ENCODE data around the gene TTC7B.
A peak's percentile ranks its signal among the peaks of the same experiment; 100 is the strongest.
"Not testable (repeated sequence)": the region's sequence is repeated elsewhere in the genome, so short reads cannot be mapped to it uniquely, and the experiment has no call there.

Gene TTC7B

DNA sequence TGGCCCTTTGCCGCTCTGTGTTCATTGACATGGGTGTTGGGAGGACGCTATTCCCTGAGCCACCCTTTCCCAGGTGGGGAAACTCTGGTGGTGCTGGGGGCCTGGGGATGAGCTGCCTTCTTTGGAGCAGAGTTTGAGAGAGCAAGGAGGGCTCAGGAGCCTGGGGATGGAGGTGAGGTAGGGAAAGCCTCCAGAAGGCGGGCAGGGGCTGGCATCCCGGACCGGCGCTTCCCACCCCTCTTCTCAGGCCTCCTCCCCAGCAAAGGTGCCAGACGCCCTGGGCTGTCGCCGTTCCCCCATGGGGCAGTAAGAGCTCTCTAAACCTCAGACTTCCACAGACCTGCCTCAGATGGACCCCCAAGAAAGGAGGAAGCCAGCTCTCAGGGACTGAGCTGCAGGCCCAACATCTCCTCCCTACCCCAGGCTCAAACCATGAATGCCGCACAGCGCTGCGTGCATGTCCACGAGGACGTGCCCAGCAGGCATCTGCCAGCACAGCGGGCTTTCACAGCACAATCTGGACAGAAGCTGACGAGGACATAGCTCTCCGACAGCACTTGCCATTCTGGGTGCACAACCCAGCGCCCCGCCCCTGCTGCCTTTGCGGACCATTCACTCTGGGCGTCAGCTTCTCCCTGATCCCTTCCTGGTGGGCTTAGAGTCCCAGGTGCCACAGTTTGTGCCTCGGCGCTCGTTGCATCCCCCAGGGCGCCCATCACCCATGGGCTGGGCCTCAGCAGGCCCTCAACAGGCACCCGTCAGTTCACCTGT is 14.9 kb upstream of the TTC7B start:
- DNase-seq (ENCODE audit: low read depth, low spot score), result no peak

DNA sequence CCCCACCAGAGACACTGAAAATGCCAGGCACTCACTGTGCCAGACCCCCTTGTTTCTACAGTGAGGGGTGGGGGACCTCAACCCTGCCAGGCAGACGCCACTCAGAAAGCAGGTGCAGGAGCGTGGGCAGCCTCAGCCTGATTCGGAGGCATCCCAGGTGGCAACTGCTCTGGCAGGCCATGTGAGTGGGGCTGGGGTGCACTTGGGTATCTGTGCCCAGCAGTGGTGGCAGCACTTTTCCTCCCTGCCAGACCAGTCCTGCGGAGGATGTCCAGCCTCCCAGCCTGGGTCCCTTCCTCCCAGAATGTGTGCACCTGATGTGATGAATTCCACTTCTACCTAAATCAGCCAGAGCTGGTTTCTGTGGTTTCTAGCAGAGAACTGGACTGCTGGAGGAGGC is 13.4 kb upstream of the TTC7B start:
- DNase-seq (ENCODE audit: low read depth, low spot score), result no peak

DNA sequence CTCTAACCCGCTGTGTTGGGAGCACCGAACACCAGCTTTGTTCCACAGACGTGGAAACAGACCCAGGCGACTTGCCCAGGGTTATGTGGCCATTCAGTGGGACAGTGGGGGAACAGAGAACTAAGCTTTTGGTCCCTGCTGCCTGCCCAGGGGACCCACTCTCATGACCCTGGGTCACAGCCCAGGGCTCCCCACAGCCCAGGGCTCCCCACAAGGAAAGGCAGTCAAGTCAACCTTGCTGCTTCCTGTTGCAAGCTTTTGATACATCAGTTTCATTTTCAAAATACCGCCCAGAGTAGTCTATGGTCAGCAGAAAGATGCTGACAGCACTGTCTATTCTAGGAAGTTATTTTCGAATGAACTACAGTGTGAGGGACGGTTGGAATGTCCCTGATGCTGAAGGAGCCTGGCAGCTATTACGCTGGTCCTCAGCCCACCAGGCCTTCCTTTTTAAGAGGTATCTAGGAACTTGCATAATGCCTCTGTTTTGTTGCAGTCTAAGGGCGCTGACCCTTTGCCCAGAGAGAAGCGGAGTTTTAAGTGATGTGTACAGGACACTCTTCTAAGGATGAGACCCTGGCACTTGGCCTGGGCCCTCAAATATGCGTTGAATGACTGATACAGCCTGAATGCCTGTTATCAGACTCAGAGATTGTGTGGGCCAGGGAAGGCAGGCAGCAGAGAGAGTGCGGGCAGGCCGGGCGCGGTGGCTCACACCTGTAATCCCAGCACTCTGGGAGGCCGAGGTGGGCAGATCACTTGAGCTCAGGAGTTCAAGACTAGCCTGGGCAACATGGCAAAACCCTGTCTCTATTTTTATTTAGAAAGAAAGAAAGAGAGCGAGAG is 12.6 kb upstream of the TTC7B start:
- no peak for DNase-seq (ENCODE audit: low read depth, low spot score)

DNA sequence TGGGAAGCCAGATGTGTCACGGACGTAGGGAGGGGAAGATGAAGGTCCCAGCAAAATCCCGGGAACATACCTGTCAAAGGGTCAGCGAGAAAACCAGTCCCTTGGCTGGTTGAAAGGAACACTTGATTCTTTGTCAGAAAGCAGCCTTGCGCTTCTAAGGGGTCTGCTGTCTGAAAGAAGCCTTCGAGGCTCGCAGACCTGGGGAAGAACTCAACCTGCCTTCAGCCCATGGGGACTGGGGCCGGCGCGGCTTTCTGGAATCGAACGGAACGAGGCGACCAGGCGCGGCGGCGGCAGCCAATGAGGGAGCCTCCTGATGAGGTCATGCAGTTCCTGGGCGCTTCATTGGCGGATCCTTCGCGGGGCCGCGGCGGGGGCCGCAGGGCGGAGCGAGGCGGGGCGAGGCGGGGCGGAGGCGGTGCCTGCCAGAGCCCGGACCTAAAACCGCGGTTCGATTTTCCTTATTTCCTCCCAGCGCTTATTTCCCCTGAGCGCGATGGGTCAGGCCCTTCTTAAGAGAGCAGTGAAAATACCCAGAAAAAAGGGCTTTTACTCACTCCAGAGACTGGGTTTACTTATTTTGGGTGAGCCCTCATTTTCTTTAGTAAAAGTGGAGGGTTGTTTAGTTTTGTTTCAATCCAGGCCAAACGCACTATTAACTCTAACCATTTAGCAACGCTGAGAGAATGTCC is 11.8 kb upstream of the TTC7B start:
- peak; percentile 47 for DNase-seq (ENCODE audit: low read depth, low spot score)

DNA sequence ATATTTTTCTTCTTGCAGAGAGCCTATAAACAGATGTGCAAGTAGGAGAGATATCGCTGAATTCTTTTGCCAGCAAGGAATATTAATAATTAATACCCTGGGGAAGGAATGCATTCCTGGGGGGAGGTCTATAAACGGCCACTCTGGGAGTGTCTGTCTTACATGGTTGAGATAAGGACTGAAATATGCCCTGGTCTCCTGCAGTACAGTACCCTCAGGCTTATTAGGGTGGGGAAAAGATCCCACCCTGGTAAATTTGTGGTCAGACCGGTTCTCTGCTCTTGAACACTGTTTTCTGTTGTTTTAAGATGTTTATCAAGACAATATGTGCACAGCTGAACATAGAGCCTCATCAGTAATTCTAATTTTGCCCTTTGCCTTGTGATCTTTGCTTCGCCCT is 7.3 kb upstream of the TTC7B start:
- not testable (repeated sequence) for DNase-seq (ENCODE audit: low read depth, low spot score)

DNA sequence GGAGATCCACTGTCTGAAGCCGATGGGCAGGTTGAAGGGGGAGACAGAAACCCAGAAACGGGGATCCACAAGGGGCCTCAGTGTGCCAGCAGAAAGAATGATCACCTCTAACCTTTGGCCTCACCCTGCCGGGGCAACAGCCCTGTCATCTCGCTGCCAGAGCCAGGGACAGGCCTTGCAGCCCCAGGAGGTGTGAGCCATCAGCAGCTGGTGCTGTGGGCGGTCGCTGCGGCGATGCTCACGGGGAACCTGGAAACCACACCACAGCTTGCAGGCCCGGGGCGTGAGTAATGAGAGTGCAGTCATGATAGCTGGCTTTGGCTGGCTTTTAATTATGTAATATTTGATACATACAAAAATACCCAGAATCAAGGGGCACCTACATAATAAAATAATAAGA is 4.7 kb upstream of the TTC7B start:
- DNase-seq (ENCODE audit: low read depth, low spot score), result no peak

DNA sequence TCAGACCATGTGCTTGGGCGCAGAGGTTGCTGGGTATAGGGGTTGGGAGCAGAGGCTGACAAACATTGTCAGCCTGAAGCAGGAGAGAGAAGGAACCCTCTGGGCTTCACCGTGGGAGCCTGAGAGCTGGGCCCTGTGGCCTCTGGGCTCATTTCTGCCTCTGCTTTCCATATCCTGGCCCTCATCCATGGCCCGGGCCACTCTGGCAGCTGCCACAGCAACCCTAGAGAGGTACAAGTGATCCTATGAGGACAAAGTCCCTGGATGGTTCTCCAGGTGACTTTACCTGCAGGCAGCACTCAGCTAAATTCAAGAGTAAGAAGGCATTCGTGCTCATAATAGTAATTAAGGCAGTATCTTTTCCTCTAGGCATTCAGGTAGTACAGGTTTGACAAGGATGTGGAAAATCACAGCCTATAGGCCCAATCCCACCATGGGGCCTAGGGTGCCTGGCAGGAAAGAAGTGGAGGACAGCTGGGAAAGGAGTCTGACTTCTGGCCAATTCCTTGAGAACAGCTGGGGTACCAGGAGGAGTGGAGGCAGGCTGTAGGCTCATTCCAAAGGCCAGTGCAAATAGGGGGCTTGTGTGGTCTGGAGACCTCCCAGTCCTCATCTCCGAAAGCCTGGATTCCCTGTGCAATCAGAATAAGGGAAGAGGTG is 3.6 kb upstream of the TTC7B start:
- no peak for DNase-seq (ENCODE audit: low read depth, low spot score)

DNA sequence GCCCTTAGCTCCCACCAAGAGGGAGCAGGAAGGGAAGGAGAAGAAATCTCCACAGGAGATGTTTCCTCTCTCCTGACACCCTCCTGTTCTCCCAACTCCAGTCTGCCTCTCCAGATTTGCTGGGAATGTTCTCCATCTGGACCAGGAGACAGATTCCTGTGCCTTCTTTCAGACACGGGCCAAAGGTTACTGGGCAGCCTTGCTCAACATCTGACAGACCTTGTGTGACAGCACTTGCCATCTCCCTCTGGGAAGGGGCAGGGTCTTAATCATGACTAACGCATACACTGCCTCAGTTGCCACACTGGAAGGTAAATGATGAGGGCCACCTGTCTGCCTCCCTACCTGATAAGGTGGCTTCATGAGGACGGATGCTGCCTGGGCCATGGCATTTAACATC is 2.5 kb upstream of the TTC7B start:
- DNase-seq (ENCODE audit: low read depth, low spot score), result no peak

DNA sequence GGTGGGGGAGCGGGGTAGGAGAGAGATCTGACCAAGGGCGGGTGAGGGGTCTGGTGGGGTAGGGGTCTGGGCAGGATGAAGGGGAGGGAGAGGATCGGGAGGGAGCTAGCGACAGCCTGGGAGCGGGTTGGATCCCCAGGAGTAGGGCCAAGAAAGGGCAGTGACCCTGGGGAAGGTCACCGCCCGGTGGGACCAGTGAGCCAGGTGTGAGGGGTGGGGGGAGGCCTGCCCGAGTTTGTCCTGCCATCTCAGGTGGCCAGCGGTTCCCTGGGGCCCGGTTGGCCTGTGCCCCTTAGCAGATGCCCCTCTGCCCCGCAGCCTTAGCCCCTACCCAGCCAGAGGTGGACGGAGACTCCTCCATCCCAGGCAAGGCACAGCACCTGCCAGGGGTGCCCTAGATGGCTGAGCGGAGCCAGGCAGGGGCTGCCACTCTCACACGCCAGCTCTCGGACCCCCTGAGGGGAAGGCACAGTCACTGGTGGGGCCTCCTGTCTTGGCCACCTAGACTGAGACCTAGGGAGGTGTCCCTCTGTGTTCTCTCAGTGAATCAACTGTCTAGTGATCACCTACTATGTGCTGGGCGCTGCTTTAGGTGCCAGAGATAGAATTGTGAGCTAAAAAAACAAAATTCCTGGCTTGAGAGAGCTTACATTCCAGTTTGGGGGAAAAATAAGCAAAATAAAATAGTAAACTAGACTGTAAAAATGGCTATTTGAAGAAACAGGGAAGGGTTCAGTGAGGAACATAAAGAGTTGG is 629 bp upstream of the TTC7B start:
- DNase-seq (ENCODE audit: low read depth, low spot score), result no peak

DNA sequence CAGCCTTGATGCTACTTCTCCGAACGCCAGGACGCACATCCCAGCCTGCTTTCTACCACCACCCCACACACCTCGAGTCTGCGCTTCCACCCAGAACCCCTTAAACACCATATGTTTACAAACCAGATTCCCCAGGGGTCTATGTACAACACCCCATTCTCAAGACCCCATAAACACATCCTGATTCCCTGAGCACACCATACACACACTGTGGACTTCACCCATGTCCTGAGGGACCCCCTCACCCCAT is 733 bp downstream of the TTC7B start:
- no peak for DNase-seq (ENCODE audit: low read depth, low spot score)

DNA sequence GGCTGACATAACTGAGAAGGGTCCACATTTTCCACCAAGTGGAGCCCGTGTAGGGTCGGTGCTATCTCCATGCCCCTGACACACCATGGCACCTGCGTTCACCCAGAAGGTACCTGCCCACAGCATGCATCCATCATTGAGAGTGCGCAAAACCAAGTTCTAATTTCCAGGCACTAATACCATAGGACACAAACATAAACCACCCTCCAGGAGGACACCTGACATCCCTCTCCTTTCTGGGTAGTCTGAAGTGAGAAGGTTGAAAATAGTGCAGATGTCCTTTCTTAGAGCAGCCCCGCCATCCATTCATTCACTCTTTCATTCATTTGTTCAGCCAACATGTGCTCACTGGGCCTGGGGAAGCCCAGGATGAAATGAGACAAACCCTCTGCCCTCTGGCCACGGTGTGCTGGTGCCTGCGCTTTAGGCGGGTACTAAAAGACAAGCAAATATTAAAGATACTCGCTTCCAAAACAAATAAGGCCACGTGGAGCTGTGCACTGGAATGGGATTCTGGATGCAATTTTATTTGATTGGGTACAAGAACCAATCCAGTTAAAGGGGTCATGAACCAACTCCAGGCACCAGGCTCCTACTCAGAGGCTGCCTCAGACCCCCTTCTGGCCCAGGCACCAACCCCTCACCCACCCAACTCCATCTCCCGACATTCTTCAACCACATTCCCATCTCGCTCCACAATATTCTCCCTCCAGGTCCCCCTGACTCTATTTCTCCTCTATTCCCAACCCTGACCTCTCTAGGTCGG is 1.2 kb downstream of the TTC7B start:
- DNase-seq (ENCODE audit: low read depth, low spot score), result no peak

DNA sequence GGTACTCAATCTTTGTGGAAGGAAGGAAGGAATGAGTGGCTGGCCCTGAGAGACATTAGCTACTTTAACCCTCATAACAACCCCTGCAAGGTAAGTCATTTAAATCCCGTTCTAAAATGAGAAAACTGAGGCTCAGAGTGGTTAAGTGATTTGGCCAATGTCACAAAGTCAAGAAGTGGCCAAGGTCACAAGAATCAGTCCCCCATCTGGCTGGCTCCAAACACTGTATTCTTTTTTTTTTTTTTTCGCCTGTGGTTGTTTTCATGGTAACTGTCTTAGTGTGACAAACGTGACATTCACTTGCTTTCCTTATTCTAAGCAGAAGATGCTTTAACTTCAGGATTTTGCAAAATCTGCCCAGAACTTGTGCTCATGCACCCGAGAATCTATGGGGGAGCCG is 2.8 kb downstream of the TTC7B start:
- DNase-seq (ENCODE audit: low read depth, low spot score), result no peak

DNA sequence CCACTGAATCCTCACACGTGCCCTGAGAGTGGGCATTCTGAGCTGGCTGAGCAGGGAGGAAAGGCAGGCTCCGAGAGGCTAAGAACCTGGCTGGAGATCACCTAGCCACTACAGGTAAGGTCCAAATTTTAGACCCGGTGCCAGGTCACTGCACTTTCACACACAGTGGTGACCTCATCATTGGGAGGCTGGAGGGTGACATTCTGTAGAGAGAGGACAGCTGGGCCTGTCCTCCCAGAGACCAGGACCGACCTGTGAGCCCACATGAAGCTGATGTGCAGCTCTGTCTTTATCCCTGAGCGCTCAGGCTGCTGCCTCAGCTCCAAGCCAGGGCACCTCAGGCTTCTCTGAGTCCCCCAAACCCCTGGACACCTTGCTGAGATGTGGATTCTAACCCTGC is 4.1 kb downstream of the TTC7B start:
- no peak for DNase-seq (ENCODE audit: low read depth, low spot score)

DNA sequence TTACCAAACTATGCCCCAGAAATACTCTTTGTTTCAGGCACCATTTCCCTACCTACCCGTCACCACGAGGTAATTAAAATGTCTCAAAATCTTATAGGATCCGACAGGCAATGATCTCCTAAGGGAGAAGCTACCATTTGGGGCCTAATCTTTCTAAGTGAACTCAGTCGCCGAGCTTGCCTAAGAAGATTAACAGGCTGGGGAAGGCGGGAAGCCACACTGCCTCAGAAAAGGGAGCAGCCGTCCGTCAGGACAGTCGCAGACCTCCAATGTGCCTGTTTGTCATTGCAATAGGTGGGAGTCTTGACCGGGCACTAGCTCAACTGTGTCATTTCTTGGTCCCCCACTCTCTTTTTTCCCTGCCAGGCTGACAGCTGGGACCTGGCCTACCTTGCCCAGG is 4.6 kb downstream of the TTC7B start:
- DNase-seq (ENCODE audit: low read depth, low spot score), result no peak

DNA sequence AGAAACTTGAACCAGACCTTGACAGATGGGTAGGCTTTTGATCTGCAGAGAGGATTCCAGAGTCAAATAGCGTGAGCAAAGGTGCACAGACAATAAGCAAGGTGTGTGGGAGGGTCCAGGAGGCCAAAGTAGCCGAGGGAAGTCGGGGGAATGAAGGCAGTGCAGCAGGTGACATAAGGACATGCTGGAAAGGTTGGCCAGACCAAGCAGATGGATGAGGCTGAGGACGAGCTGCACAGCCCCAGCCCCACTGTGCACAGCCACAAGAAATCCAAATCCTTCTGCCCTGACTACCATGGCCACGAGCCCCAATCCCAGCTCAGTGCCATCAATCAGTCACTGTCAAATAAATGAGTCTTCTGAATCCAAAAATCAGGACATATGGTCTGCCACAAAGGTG is 5.4 kb downstream of the TTC7B start:
- DNase-seq (ENCODE audit: low read depth, low spot score), result no peak

DNA sequence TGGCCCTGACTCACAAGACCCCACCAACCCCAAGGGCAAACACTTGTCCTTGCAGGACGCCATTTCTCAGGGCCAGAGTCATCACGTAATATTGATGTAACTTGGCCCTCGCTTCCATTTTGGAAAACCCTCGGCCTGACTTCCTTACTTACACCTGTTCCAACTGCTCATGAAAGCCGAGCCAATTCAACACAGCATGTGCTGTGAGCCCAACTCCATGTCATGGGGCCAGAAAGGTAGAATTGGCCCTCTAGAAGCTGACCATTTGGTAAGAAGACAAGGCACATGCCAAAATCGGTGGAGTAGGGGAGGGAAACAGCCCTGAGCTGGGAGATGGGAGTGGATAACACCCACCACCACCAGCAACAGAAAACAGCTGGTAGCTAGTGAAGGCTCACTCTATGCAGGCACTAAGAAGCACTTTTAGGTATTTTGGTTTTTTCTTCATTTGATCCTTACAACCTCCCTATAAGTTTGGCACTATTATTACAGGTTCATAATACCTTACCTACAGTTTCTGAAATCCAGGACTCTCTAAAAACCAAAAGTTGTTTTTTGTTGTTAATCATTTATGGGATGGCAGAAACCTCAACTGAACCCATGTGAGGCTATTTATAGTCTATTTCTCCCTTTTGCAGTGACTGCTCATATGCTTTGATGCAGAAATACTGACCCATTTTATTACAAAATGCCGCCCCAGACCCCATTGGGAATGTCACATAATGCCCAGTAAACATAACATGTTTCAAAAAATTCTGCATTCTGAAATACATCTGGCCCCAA is 6.5 kb downstream of the TTC7B start:
- DNase-seq (ENCODE audit: low read depth, low spot score), result no peak

DNA sequence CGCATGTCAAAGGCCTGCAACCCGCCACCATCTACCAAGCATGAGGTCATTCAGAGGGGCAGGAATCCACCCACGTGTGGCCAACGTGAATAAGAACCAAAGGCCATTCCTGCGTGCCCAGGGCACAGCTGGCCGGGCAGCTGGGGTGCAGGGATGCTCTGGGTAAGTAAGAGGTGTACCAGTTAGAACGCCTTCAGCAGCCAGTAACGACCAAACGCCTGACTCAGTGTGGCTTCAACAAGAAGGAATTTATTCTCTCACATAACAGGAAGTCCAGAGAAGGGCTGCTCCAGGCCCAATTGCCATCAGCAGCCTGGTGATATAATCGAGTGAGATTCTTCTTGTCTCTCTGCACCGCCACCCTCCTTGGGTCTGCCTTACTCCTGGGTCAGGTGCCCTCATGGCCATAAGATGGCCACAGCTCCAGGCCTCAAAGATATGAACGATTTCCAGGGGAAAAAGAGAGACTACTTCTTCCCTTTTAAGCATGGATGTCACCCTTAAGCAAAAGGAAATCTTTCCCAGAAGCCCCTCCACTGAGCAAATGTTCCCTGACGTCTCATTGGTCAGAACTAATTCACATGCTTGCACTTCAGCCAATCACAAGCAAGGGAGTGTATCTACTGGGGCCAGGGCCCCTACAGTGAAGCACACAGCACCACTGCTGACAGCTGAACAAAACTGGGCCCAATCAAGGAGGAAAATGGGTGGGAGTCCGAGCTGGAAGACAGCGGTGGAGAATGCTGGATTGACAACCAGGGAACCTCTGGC is 7.3 kb downstream of the TTC7B start:
- no peak for DNase-seq (ENCODE audit: low read depth, low spot score)

DNA sequence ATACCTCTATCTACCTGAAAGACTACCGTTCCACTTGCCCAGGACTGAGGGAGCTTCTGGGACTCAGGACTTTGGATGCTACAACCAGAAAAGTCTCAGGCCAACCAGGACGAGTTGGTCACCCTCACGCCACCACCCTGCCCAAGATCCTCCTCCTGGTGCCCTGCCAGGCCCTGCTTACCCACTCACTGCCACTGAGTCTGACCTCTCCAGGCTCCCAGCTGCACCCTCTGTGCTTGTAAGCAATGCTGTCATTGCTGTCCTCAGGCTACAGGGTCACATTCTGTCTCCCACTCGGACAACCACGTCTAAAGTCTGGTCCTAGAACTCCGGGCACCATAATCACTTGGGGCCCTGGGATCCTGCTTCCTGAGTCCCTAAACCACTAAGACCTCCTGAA is 9.2 kb downstream of the TTC7B start:
- DNase-seq (ENCODE audit: low read depth, low spot score), result no peak

Data from brain pericyte (primary cell).